HK-2 (cell line): Measurements from ENCODE around the gene BTBD2.
"Not testable (repeated sequence)": the region's sequence is repeated elsewhere in the genome, so short reads cannot be mapped to it uniquely, and the experiment has no call there.

Experiments
- DNase-seq: peaks from one replicate; pipeline ENCODE4 v3.0.0-alpha.2; 2018; ENCODE audit not compliant: unreplicated experiment

BTBD2 gene

DNA sequence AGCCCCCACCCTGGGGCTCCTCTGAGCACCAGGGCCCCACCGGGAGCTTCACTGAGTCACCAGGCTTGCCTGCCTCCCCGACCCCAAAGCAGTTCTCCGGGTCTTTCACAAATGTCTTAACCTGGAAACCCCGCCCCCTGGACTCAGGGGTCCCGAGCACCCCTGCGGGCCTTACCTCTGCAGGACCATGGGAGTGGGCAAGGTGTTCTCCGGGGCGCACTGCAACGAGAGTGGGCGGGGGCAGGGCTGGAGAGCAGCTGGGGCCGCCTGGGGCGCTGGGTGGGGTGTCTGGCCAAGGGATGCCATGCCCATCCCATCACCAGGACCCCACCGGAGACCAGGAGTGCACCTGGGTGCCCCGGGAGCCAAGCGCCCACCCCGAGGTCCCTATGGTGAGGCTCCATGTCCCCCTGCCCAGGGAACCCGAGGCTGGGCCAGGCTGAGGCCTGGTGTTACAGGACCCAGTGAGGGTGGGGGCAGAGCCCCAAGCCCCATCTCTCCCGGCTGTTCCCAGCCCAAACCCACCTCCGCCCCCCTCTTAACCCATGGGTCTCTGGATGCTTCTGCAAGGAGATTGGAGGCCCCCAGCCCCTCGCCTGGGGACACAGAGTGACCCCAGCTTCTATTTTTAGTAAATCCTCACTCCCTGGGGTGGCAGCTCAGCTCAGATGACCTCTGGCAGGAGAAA is 24.6 kb upstream of the BTBD2 start:
- DNase-seq = no peak

DNA sequence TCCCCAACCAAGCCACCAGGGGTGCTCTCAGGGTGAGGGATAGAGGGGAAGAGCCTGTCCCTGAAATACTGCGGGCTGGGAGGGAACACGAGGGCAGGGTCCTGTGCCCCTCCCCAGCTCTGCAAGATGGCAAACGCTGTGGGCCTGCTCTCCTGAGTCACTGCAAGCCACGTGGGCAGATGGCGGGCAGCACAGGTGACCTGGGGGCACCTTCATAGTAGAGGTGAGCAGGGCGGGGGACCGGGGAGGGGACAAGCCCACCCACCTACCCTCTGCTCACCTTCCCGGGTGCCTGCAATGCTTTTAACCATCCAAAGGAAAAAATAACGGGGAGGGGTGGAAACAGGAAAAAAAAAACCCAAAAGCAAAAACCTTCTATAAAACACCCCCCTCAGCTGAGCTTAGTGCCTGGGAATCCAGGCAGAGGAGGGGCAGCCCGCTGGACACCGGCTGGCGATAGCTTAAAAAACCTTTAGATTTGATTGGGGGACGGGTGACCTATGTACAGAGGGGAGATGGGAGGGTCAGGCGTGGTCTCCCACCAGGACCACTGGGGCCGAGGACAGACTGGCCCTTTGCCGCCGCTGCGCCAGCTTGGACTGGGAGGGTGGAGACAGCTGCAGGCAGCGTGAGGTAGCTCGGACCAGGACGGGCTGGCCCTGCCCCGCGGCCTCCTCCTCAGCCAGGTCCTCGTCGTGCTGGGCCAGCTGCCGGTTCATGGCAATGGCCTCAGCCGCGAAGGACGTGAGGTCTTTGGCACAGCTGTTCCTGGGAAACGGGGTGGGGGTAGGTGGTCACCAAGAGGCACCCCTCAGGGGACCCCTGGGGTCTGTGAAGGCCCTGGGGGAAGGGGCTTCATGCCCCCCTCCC is 23.8 kb upstream of the BTBD2 start:
- no peak for DNase-seq

DNA sequence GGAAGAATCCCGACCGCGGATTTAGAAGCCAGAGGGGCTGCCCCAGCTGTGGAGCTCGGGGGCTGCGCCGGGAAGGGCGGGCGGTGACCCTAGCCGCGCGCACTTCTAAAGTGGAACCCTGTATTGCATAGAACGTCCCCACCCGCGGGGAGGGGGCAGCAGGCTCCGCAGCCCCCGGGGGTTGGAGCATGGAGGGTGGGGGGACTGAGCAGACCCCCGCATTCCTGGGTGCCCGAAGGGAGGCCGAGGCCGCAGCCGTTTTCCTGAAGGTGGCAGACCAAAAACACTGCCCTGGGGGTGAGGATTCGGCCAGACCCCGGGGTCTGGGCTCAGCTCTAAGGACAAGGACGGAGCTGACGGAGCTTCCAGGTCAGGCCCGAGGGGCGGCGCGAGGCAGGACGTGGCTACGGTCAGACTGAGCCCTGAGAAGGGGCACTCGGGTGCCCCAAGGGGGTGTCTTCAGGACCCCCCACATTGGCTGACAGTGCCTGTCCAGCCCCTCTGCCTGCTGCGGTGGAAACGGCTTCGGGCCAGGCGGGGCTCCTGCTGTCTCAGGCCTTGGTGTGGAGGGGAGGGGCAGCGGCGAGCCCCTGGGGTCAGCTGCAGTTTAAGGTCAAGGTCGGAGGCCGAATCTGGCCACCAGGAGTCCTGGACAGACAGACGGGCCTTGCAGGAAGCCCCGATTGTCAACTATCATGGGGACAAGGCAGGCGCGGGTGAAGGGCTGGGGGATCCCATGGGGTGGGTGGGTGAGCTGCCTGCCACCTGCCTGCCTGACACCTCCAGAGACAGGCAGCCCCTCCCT is 23.0 kb upstream of the BTBD2 start:
- DNase-seq = no peak

DNA sequence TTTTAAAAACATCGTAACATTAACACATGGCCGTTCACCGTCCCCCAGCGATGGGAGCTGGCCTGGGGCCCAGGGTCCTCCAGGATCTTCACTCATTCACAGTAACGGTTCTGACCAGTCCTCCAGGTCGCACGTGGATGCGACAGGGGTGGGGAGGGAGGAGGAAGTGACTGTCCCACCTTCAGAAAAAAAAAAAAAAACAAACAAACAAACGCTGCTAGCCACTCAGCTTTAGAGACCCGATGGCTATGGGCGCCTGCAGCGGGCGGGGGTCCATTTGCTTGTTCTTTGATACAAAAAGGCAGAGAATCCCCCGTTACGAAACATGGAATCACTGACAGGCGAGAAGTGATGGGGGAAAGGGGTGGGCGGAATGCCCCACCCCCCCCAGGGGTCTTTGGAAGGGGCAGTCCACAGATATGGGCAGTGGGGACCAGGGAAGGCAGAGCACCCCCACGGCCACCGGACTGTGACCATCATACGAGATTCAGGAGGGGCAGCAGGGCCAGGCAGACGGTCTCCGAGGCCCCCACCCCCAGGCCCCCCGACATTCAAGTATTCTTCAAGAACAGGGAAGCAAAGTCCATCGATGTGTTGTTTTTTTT is 22.2 kb upstream of the BTBD2 start:
- DNase-seq = no peak

DNA sequence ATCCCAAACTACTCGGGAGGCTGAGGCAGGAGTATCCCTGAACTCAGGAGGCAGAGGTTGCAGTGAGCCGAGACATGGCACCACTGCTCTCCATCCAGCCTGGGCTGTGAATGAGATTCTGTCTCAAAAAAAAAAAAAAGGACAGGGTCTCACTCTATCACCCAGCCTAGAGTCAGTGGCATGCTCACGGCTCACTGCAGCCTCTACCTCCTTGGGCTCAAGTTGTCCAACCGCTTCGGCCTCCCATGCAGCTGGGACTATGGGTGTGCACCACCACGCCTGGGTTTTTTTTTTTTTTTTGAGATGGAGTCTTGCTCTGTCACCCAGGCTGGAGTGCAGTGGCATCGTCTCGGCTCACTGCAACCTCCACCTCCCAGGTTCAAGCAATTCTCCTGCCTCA is 20.9 kb upstream of the BTBD2 start:
- DNase-seq = no peak

DNA sequence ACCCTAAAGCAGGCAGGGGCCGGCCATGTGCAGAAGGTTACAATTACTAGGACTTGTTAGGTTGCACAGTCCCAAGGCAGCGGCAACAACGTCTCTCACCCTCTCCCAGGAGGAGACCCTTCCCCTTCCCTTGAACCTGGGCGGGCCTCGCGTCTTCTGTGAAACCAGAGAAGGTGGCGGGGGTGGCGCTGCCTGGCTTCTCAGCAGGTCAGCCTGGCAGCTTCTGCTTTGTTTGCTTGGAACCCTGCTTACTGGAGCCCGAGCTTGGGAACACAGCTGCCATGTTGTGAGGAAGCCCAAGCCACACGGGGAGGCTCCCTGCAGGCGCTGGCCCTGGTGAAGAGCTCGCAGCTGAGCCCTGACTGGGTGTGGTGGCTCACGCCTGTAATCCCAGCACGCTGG is 20.1 kb upstream of the BTBD2 start:
- DNase-seq = no peak

DNA sequence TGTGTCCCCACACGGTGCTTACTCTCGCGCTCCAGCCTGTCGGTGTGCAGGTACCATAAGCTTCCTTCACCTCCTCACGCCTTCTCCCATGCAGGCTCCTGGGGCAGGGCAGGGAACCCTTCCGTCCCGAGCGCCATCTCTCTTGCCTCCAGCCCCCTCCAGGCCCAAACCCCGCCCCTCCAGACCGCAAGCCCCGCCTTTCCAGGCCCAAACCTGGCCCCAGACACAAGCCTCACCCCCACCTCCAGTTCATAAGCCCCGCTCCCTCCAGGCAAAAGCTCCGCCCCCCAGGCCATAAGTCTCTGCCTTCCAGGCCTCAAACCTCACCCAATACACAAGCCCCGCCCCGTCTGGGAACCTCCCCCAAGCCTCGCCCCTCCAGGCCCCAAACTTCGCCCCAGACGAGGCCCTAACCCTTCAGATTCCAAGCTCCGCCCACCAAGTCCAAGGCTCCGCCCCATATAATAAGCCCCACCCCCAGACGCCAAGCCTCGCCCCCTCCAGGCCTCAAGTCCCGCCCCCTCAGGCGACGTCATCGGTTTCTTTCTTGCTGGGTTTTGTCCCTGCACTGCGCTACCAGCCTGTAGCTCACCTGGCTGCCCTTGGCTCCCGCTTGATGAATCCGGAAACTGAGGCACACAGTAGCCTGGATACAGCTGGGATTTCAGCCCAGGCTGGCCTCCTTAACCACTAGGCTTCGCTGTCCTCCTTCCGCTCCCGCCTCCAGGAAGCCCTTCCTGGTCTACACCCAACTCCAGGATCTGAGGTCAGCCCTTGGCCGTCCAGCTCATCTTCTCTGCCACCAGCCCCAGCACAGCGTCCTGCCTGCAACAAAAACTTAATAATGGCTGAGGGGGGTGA is 19.4 kb upstream of the BTBD2 start:
- DNase-seq = no peak

DNA sequence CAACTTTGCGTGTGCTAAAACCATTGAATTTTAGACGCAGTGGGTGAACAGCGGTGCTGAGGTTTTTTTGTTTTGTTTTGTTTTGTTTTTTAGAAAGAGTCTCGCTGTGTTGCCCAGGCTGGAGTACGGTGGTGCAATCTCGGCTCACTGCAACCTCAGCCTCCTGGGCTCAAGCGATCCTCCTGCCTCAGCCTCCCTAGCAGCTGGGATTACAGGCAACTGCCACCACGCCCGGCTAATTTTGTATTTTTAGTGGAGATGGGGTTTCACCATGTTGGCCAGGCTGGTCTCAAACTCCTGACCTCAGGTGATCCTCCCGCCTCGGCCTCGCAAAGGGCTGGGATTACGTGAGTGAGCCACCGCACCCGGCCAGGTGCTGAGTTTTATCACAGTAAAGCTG is 18.7 kb upstream of the BTBD2 start:
- DNase-seq = not testable (repeated sequence)

DNA sequence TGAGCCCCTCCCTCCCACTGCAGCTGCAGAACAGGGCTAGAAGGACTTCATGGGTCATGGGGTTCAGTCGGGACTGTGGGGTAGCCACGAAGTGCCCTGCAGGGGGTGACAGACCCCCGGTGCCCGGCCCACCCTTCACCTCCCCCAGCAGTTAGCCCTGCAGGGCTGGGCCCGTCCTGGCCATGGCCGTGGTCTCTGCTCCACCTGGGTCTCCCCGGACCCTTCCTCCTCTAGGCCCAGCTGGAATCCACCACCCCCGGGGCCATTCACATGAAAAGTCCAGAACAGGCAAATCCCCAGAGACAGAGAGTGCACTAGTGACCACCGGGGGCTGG is 18.3 kb upstream of the BTBD2 start:
- no peak for DNase-seq

DNA sequence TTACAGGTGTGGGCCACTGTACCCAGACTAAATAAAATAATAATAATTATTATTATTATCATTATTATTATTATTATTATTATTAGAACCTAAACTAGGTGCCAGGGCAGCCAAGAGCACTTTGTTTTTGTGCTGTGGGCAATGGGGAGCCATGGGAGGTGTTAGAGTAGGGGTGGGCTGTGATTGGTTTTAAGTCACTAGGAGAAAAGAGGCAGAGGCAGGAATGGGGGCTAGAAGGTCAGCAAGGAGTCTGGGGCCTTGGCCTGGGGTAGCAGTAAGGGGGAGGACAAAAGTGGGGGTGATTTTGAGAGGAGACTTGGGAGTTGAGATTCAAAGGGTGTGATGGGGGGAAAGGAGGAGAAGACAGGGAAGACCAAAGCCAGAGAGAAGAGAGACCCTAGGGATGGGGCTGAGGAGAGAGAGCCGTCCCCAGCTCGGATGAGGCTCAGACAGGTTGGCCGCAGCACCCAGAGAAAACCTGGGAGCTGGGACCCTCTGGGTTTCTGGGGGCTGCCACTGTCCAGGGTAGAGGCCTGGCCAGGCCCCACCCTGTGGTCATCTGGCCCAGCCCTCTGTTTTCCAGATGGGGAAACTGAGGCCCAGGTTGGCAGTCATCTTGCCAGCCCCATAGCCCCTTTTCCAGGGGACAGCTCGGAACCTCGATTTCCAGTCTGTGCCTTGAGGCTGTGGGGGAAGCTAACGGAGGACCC is 17.8 kb upstream of the BTBD2 start:
- no peak for DNase-seq

DNA sequence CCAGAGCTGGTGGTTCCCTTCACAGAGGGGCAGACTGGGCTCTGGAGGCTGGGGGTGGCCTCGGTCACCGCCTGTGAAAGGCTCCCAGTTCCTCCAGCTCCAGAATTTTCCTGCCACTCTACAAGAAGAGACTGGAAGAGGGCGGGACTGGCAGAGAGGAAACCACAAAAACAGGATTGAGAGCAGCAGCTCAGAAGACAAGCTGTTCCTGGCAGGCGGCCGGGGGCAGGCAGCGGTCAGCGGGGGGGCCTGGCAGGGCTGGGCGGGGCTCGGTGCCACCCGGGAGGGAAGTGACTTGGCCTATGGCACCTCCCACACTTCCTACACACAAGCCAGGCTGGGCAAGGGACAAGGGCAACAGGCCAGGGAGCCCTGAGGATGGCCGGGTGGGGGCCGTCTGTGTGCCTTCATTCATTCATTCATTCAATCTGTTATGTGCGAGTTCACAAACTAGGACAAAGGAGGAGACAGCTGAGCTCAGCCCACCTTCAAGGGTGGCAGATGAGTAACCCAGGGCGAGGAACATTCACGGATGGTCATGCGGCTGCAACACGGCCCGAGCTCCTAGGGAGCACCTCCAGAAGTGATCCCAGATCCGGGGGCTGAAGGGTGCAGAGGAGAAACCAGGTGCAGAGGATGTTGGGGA is 16.9 kb upstream of the BTBD2 start:
- DNase-seq = peak; percentile 93

DNA sequence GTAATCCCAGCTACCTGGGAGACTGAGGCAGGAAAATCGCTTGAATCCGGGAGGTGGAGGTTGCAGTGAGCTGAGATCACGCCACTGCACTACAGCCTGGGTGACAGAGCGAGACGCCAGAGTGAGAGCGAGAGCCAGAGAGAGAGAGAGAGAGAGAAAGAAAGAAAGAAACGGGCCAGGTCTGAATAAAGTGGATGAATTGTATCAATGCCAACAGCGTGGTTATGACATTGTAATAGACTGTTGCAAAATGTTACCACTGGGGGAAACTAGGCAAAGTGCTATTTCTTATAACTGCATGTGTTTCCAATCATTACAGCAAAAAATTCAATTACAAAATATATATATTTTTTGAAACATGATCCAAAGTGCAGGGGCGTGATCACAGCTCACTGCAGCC is 11.8 kb upstream of the BTBD2 start:
- no peak for DNase-seq

DNA sequence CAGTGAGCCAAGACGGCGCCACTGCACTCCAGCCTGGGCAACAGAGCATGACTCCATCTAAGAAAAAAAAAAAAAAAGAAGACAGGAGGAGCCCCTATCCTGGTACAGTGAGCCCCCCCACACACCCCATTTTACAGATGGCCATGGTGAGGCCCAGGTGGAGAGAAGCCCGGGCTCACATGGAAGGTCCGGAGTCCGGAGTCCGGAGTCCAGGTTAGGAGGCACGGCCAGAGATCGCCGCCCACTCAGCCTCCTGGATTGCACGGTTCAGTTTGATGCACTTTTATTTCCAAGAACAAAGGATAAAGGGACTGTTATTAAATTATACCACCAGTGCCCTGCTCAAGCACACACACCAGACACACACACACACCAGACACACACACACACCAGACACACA is 11.3 kb upstream of the BTBD2 start:
- DNase-seq = no peak

DNA sequence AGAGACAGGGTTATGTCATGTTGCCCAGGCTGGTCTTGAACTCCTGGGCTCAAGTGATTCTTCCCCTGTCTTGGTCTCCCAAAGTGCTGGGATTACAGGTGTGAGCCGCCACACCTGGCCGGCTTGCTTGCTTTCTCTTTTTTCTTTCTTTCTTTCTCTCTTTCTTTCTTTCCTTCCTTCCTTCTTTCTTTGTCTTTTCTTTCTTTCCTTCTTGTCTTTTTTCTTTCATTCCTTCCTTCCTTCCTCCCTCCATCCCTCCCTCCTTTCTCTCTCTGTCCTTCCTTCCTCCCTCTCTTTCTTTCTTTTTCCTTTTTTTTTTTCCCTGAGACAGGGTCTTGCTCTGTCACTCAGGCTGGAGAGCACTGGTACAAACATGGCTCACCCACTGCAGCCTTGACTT is 6.8 kb upstream of the BTBD2 start:
- DNase-seq = no peak

DNA sequence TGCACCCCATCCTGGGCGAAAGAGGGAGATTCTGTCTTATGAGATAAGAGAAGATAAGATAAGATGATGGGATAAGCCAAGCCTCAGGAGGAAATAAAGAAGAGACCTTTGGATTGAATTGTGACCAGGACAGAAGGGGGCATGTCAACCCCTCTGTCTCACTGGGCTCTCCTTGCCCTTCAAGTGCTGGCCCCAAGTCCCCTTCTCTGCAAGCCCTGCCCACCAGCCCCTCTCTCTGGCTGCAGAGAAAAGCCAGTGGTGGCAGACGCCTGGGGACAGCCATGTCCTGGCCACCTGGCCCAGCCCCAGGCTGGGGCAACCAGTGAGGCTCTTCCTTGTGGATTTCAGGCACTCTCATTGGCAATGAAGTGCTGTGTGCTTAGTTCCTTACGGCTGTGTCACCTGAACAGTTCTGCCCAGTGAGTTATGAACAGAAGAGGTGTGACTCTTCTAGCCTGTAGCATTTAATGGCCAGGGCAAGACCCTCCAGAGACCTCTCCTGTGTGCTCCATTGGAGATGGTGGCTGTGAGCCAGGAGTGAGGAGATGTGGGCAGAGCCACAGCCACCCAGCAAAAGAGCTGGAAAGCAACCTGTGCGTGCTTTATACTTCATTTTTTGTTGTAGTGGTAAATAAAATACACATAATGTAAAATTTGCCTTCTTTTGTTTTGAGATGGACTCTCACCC is 6.1 kb upstream of the BTBD2 start:
- no peak for DNase-seq

DNA sequence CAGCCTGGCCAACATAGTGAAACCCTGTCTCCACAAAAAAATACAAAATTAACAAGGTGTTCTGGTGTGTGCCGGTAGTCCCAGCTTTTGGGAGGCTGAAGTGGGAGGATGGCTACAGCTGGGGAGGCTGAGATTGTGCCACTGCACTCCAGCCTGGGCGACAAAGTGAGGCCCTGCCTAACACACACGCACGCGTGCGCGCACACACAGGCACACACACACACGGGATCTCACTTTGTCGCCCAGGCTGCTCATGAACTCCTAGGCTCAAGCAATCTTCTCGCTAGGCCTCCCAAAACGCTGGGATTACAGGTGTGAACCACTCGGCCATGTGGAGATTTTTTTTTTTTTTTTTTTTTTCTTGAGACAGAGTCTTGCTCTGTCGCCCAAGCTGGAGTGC is 3.2 kb upstream of the BTBD2 start:
- DNase-seq = no peak

DNA sequence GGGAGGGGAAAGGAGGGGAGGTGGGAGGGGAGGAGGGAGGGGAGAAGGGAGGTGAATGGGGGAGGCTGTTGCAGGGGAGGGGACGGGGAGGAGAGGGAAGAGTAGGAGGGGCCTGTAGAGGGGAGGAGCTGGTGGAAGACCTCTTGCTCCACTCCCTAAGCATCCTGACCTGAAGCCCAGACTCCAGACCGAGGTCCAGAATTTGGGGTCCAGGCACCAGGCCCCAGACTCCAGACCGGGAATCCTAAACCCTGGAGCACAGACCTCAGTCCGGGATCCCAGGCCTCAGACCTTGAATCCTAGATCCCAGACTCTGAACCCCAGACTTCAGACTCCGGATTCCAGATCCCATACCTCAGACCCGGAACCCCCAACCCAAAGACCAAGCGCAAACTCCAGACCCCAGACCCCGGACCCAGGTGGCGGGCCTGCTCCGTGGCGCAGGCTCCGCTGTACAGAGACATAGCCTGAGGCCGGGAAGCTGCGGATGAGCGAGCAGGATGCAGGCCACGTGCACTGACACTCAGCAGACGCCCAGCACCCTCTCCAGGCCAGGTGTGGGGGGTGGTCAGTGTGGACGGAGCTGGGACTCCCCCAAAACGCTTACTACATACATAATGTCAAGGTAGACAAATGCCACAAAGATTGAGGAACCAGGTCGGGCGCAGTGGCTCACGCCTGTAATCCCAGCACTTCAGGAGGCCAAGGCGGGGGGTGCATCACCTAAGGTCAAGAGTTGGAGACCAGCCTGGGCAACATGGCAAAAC is 710 bp upstream of the BTBD2 start:
- peak; percentile 67 for DNase-seq

DNA sequence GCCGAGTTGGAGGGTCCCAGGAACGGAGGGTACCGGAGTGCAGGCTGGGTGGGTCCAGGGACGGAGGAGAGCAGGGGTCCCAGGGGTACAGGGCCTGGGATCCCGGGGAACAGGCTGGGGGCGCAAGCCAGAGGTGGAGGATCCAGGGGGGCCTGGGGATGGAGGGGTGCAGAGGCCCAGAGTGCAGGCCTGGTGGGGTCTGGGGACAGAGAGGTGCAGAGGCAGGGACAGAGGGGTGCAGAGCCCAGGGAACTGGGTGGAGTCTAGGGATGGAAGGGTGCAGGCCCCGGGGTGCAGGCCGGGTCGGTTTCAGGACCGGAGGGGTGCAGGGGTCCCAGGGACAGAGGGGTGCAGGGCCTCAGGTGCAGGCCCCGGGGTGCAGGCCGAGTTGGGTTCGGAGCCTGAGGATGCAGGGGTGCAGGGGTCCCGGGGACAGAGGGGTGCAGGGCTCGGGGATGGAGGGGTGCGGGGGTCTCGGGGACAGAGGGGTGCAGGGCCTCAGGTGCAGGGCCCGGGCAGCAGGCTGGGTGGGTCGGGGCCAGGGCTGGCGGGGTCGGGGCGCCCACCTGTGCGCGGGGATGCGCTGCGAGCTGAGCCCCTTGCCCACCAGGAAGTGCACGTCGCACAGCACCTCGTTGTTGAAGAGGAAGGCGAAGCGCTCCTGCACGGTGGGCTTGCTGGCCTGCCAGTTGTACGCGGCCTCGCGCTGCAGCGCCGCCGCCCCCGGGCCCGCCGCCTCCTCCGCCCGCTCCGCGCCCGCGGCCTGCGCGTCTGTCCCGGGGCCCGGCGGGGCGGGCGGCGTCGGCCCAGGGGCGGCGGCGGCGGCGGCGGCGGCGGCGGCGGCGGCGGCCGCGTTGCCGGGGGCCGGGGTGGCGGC is 545 bp downstream of the BTBD2 start:
- DNase-seq = no peak
